CD14-positive monocyte (primary cell): ENCODE measurements around the gene G6PD. TPM values are rescaled to one million over a fixed set of nuclear protein-coding genes. Genes with fewer than 3 reads are reported as not detected.

Experiments
- DNase-seq, 3 donors: peaks; one replicate each; pipeline ENCODE4 v3.0.0-alpha.2; 2011 to 2022
- H2AFZ ChIP-seq: 2 replicates; pipeline ENCODE4 v1.6.0; 2012; ENCODE audit warnings: mild to moderate bottlenecking, low read depth, low read length, inconsistent platforms; ENCODE audit not compliant: insufficient read depth, poor library complexity, severe bottlenecking
- H3K27ac ChIP-seq, 2 donors: 1 replicate in 1 of 2; 2 replicates in 1 of 2; pipeline ENCODE4 v1.5.1; 2012 to 2013; ENCODE audit warnings: low read length in 2 of 2, control low read depth in 1 of 2, inconsistent platforms in 1 of 2, low read depth in 1 of 2, mild to moderate bottlenecking in 1 of 2
- H3K27me3 ChIP-seq, 2 donors: one replicate each; pipeline versions ENCODE4 v1.6.0 to v1.6.1; 2011 to 2013; ENCODE audit warnings: low read length in 2 of 2; ENCODE audit not compliant: control insufficient read depth in 2 of 2, insufficient read depth in 2 of 2
- H3K36me3 ChIP-seq, 2 donors: replicated peaks in 1 of 2; 1 replicate in 1 of 2; 2 replicates in 1 of 2; pipeline versions ENCODE4 v1.5.1 to v1.6.1; 2012 to 2013; ENCODE audit warnings: low read length in 2 of 2, control low read depth in 1 of 2, inconsistent platforms in 1 of 2, mild to moderate bottlenecking in 1 of 2; ENCODE audit not compliant: insufficient read depth in 2 of 2, control insufficient read depth in 1 of 2
- H3K4me1 ChIP-seq, 2 donors: 1 replicate in 1 of 2; 2 replicates in 1 of 2; pipeline versions ENCODE4 v1.5.1 to v1.6.1; 2012 to 2013; ENCODE audit warnings: low read length in 2 of 2, control low read depth in 1 of 2, inconsistent platforms in 1 of 2, mild to moderate bottlenecking in 1 of 2, moderate library complexity in 1 of 2; ENCODE audit not compliant: insufficient read depth in 2 of 2, control insufficient read depth in 1 of 2
- H3K4me2 ChIP-seq: replicated peaks from 2 replicates; pipeline ENCODE3; 2012; ENCODE audit warnings: low read length, moderate library complexity, mild to moderate bottlenecking; ENCODE audit not compliant: poor library complexity, severe bottlenecking; ENCODE audit errors: extremely low read depth
- H3K4me3 ChIP-seq, 3 experiments: fragments of 200-600 bp in 1 of 3; sonication (generic) in 1 of 3; replicated peaks in 1 of 3; 1 replicate in 2 of 3; 2 replicates in 1 of 3; pipeline ENCODE4 v1.5.1; 2011 to 2013; ENCODE audit warnings: low read length in 3 of 3, mild to moderate bottlenecking in 3 of 3, control low read depth in 2 of 3, low read depth in 2 of 3, inconsistent platforms in 1 of 3, moderate library complexity in 1 of 3
- H3K79me2 ChIP-seq: 2 replicates; pipeline ENCODE4 v1.6.0; 2012; ENCODE audit warnings: mild to moderate bottlenecking, control low read depth, inconsistent platforms, low read length, moderate library complexity; ENCODE audit not compliant: insufficient read depth
- H3K9ac ChIP-seq: 2 replicates; pipeline ENCODE4 v1.6.0; 2017; ENCODE audit warnings: low read length, mild to moderate bottlenecking; ENCODE audit not compliant: insufficient read depth, poor library complexity, severe bottlenecking
- H3K9me3 ChIP-seq, 2 donors: replicated peaks in 1 of 2; 1 replicate in 1 of 2; 2 replicates in 1 of 2; pipeline versions ENCODE4 v1.5.1 to v1.6.1; 2012 to 2013; ENCODE audit warnings: low read length in 2 of 2, control low read depth in 1 of 2; ENCODE audit not compliant: control insufficient read depth in 1 of 2, insufficient read depth in 1 of 2
- H4K20me1 ChIP-seq: 2 replicates; pipeline ENCODE4 v1.6.0; 2012; ENCODE audit warnings: mild to moderate bottlenecking, low read length, control low read depth, moderate library complexity; ENCODE audit not compliant: insufficient read depth
- H3K27ac Mint-ChIP-seq, 7 donors: one replicate each; pipeline ENCODE4 v1.8.0; 2020; ENCODE audit warnings: mild to moderate bottlenecking in 7 of 7, mixed read lengths in 7 of 7, moderate library complexity in 6 of 7, inconsistent platforms in 2 of 7
- H3K27me3 Mint-ChIP-seq, 3 donors: one replicate each; pipeline ENCODE4 v1.8.0; 2021 to 2022; ENCODE audit warnings: low read depth in 3 of 3, mild to moderate bottlenecking in 3 of 3, mixed read lengths in 3 of 3, moderate library complexity in 3 of 3, inconsistent platforms in 1 of 3
- H3K36me3 Mint-ChIP-seq, 2 donors: one replicate each; pipeline ENCODE4 v1.8.0; 2020; ENCODE audit warnings: mixed read lengths in 2 of 2, inconsistent platforms in 1 of 2, mild to moderate bottlenecking in 1 of 2
- H3K4me1 Mint-ChIP-seq: one replicate; pipeline ENCODE4 v1.8.0; 2020; ENCODE audit warnings: mild to moderate bottlenecking, mixed read lengths
- H3K4me3 Mint-ChIP-seq, 2 donors: one replicate each; pipeline ENCODE4 v1.8.0; 2020; ENCODE audit warnings: mild to moderate bottlenecking in 2 of 2, mixed read lengths in 2 of 2, moderate library complexity in 1 of 2
- H3K9me3 Mint-ChIP-seq, 7 donors: one replicate each; pipeline ENCODE4 v1.8.0; 2020 to 2022; ENCODE audit warnings: mixed read lengths in 7 of 7, mild to moderate bottlenecking in 6 of 7, moderate library complexity in 6 of 7, inconsistent platforms in 2 of 7
- WGBS: methylation state at CpG from one replicate; pipeline ENCODE4 v1.1.5; 2013; ENCODE audit warnings: missing lambda C conversion rate; ENCODE audit not compliant: insufficient coverage; 5-methylcytosine and 5-hydroxymethylcytosine counted together
- intact Hi-C, 2 donors: fragments of 100-400 bp; cut with micrococcal nuclease; formaldehyde crosslinking; loops; one replicate each; pipeline versions ENCODE4 v1.15.0 to v1.15.1; 2023
- polyA plus RNA-seq, 3 donors: library from polyadenylated mRNA; depleted of rRNA in 1 of 3; unstranded in 2 of 3; stranded (reverse) in 1 of 3; fragments of 300-500 nt in 2 of 3; fragments of >200 nt in 1 of 3; fragmentation: Illumina TruSeq in 2 of 3; gene quantifications; 1 replicate in 2 of 3; 2 replicates in 1 of 3; pipeline ENCODE4 v1.2.3, GENCODE V29; 2012 to 2021
- TF ChIP-seq, protein P1 (sequence below): fragments of 200-600 bp; IDR thresholded peaks from one replicate; pipeline ENCODE4 v1.8.0; 2022; ENCODE audit warnings: antibody characterized with exemption, mild to moderate bottlenecking

G6PD gene
- polyA plus RNA-seq, 3 donors = 10.7 to 165 (median 14.7) TPM

DNA sequence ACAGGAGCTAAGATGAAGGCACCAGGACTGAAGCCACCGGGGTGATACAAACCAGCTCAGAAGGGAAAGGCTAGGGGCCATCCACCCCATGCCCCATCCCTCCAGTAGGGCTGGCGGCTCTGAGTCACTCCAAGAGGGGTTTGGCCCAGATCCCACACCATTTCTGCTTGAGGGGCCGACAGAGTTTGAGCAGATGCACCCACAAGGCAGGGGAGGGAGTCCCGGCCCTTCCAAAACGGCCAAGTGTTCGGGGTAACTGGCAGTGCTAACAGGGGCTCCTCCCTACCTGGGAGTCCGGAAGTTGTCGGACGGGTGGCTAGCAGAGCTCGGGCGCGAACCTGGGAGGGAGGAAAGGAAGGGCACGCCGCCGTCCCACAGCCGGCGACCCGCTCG is 56.6 kb downstream of the G6PD start:
- Mint-ChIP-seq H3K9me3 (peaks cover 0 to 33% (median 15%) of the 10 kb centered on the region in 7 donors), H3K4me1 (peaks cover 21% of the 10 kb centered on the region), H3K4me3 (peak overlapping the region; percentile 87 to 90), H3K27me3 (peaks cover 0 to 9% (median 0%) of the 10 kb centered on the region in 3 donors), H3K27ac (peak overlapping the region; percentile 87 to 96 (median 94)), H3K36me3 (peaks cover 12% of the 10 kb centered on the region in 2 donors)
- Histone ChIP-seq H3K9ac (peak overlapping the region; percentile 82), H3K79me2 (peaks cover 17% of the 10 kb centered on the region), H3K27ac (peak overlapping the region; percentile 44 to 90), H3K4me3 (peak overlapping the region; percentile 36 to 74 (median 53)), H3K27me3 (no peaks in the 10 kb centered on the region), H3K4me1 (peaks cover 29 to 45% of the 10 kb centered on the region in 2 donors), H3K9me3 (no peaks in the 10 kb centered on the region), H2AFZ (no peak overlapping the region), H4K20me1 (no peaks in the 10 kb centered on the region), H3K4me2 (peak overlapping the region; percentile 70), H3K36me3 (peaks cover 0 to 2% of the 10 kb centered on the region in 2 donors)
- DNase-seq = peak; percentile 16 to 56 (median 47)
- TF ChIP-seq, protein P1, sequence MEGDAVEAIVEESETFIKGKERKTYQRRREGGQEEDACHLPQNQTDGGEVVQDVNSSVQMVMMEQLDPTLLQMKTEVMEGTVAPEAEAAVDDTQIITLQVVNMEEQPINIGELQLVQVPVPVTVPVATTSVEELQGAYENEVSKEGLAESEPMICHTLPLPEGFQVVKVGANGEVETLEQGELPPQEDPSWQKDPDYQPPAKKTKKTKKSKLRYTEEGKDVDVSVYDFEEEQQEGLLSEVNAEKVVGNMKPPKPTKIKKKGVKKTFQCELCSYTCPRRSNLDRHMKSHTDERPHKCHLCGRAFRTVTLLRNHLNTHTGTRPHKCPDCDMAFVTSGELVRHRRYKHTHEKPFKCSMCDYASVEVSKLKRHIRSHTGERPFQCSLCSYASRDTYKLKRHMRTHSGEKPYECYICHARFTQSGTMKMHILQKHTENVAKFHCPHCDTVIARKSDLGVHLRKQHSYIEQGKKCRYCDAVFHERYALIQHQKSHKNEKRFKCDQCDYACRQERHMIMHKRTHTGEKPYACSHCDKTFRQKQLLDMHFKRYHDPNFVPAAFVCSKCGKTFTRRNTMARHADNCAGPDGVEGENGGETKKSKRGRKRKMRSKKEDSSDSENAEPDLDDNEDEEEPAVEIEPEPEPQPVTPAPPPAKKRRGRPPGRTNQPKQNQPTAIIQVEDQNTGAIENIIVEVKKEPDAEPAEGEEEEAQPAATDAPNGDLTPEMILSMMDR = no peak
- WGBS = 0% methylated on average over 7 of the region's 19 CpGs
- intact Hi-C loops = no loop called here

DNA sequence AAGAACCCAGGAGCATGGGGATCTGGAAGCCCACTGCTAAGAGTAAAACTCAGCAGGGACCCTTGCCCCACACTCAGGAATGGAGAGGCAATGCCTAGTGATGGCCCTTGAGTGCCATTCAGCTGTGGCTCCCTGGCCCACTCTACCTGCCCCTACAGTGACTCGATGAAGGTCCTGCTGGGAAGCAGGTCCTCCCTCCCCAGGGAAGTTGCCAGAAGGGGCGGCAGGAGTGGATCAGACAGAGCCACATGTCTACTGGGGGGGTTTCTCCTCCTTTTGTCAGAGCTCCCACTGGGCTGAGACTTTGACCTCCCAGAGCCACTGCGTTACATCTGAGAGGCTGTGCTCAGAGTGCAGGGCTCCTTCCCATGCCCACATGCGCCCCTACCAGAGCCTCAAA is 57.5 kb downstream of the G6PD start:
- Mint-ChIP-seq H3K4me1 (peaks cover 29% of the 10 kb centered on the region), H3K27me3 (peaks cover 0 to 8% (median 0%) of the 10 kb centered on the region in 3 donors), H3K27ac (peak overlapping the region in 3 of 7 donors; percentile 19 to 96 (median 94)), H3K9me3 (peaks cover 0 to 33% (median 15%) of the 10 kb centered on the region in 7 donors), H3K36me3 (peaks cover 12% of the 10 kb centered on the region in 2 donors), H3K4me3 (peak overlapping the region; percentile 87 to 90)
- TF ChIP-seq, protein P1 = no peak
- Histone ChIP-seq H3K9me3 (no peaks in the 10 kb centered on the region), H3K4me2 (peak overlapping the region; percentile 70), H3K27ac (no peak overlapping the region), H3K36me3 (peaks cover 0 to 3% of the 10 kb centered on the region in 2 donors), H3K4me3 (peak overlapping the region in 1 of 3 experiments; percentile 74), H3K27me3 (no peaks in the 10 kb centered on the region), H3K4me1 (peaks cover 38 to 54% of the 10 kb centered on the region in 2 donors), H3K79me2 (peaks cover 20% of the 10 kb centered on the region), H3K9ac (no peak overlapping the region), H2AFZ (no peak overlapping the region), H4K20me1 (no peaks in the 10 kb centered on the region)
- DNase-seq = no peak
- intact Hi-C loops = no loop called here
- WGBS = no CpG with 5 or more reads among the region's 4 CpGs
